ENCODE data around the gene TNS2. TPM values are rescaled to one million over a fixed set of nuclear protein-coding genes. Genes with fewer than 3 reads are reported as not detected.
"Not testable (repeated sequence)": the region's sequence is repeated elsewhere in the genome, so short reads cannot be mapped to it uniquely, and the experiment has no call there.

Gene TNS2
- total RNA-seq, 2 donors from 2014 or later, result 1.5 to 2.6 TPM

GRCh38 chr12:53091756-53092155 is 41.9 kb downstream of the TNS2 start:
- DNase-seq, result no peak
- H3K36me3 Mint-ChIP-seq (ENCODE audit: insufficient read depth in 2 of 2), result no peaks in the 10 kb centered on the region
- no peak overlapping the region for H3K27ac Mint-ChIP-seq
- peaks cover 13% of the 10 kb centered on the region for H3K27me3 Mint-ChIP-seq (ENCODE audit: low read depth)
- H3K4me3 Mint-ChIP-seq, result no peak overlapping the region
- peaks cover 13% of the 10 kb centered on the region for H3K4me1 Mint-ChIP-seq (ENCODE audit: low read depth)
- no peak for ATAC-seq (replicated peaks in 1 of 2)
- no peaks in the 10 kb centered on the region for H3K9me3 Mint-ChIP-seq

DNA sequence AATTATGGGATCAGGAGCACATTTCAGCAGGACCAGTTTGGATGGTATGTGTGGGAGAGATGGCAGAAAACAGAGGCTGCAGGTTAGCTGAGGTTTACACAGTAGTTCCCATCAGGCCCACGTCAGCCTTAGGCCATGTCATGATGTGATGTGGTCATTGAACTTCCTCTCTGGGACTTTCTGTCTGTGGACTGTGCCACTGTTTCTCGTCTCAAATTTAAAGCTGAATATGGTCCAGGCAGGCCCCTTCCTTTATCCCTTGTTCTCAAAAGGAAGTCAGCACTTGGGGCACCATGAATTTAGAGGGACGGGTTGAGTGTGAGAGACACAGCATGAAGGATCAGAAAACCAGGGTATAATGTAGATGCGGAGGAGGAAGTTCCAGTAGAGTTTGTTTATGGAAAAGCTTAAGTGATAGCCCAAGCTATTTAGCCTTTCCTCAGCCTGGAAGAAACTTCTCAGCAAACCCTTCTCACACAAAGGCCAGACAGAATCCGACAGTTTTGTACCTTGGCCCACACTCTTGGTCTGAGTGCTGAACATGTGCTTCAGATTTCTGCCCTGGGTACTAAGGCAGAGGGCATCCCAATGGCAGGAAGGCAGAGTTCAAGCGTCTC is 44.0 kb downstream of the TNS2 start:
- DNase-seq (no peak), ATAC-seq (replicated peaks in 1 of 2) (no peak)
- no peaks in the 10 kb centered on the region for H3K36me3 Mint-ChIP-seq (ENCODE audit: insufficient read depth in 2 of 2)
- H3K9me3 Mint-ChIP-seq, result no peaks in the 10 kb centered on the region
- H3K4me3 Mint-ChIP-seq, result no peak overlapping the region
- H3K27me3 Mint-ChIP-seq (ENCODE audit: low read depth), result peaks cover 15% of the 10 kb centered on the region
- peaks cover 29% of the 10 kb centered on the region for H3K4me1 Mint-ChIP-seq (ENCODE audit: low read depth)
- no peak overlapping the region for H3K27ac Mint-ChIP-seq

GRCh38 chr12:53094394-53094787 is 44.5 kb downstream of the TNS2 start:
- H3K27me3 Mint-ChIP-seq (ENCODE audit: low read depth), result peaks cover 15% of the 10 kb centered on the region
- no peak for ATAC-seq (replicated peaks in 1 of 2)
- no peak overlapping the region for H3K27ac Mint-ChIP-seq
- DNase-seq, result no peak
- H3K4me1 Mint-ChIP-seq (ENCODE audit: low read depth), result peaks cover 34% of the 10 kb centered on the region
- H3K4me3 Mint-ChIP-seq, result no peak overlapping the region
- no peaks in the 10 kb centered on the region for H3K9me3 Mint-ChIP-seq
- H3K36me3 Mint-ChIP-seq (ENCODE audit: insufficient read depth in 2 of 2), result no peaks in the 10 kb centered on the region

- H3K4me3 Mint-ChIP-seq; H3K27ac Mint-ChIP-seq; DNase-seq; H3K9me3 Mint-ChIP-seq; ATAC-seq (replicated peaks in 1 of 2); H3K36me3 Mint-ChIP-seq (ENCODE audit: insufficient read depth in 2 of 2): not testable (repeated sequence)
- Mint-ChIP-seq H3K4me1 (ENCODE audit: low read depth) (peaks cover 35% of the 10 kb centered on the region), H3K27me3 (ENCODE audit: low read depth) (peaks cover 15% of the 10 kb centered on the region)
Observed at GRCh38 chr12:53094796-53095595, 45.1 kb downstream of the TNS2 start.

GRCh38 chr12:53095596-53095895 is 45.7 kb downstream of the TNS2 start:
- ATAC-seq (replicated peaks in 1 of 2); DNase-seq; H3K9me3 Mint-ChIP-seq; H3K4me3 Mint-ChIP-seq; H3K27ac Mint-ChIP-seq; H3K36me3 Mint-ChIP-seq (ENCODE audit: insufficient read depth in 2 of 2): not testable (repeated sequence)
- H3K27me3 Mint-ChIP-seq (ENCODE audit: low read depth), result peaks cover 15% of the 10 kb centered on the region
- peaks cover 35% of the 10 kb centered on the region for H3K4me1 Mint-ChIP-seq (ENCODE audit: low read depth)

DNA sequence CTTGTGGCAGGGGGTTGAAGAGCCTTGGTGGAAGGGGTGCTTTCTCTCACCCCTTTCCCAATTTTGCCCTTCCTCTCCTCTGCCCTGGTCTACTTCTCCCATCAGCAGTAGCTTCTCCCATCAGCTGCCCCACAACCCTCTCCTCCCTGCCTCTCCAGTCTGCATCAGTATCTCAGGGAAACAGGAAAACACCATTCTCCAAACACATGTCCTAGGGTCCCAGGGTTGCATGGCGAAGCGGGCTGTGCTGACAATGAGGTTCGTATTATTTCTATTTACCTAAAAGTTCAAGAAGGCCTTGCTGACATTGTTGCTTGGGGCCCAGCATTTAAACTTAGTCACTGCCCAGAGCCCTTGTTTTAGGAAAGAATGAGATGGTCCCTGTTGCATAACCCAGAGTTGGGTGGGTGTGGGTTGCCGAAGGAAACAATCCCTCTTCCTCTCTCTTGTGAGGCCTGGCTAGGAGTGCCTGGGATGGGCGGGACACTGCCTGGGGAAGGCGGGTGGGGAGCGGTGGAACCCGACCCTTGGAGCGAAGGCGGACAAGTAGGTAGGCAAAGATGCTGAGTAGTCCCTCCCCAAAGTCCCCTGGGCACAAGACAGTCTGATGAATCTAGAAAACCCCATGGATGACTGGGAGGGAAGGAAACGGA is 46.4 kb downstream of the TNS2 start:
- peak overlapping the region; percentile 80 to 92 for H3K4me3 Mint-ChIP-seq
- H3K4me1 Mint-ChIP-seq (ENCODE audit: low read depth), result peaks cover 35% of the 10 kb centered on the region
- no peak overlapping the region for H3K27ac Mint-ChIP-seq

GRCh38 chr12:53096759-53097158 is 46.9 kb downstream of the TNS2 start:
- peak overlapping the region; percentile 64 for H3K27ac Mint-ChIP-seq
- no peaks in the 10 kb centered on the region for H3K9me3 Mint-ChIP-seq
- ATAC-seq (replicated peaks in 1 of 2), result no peak

More for the DNA sequence above, 46.4 kb downstream of the TNS2 start:
- Mint-ChIP-seq H3K27me3 (ENCODE audit: low read depth) (peaks cover 15% of the 10 kb centered on the region), H3K9me3 (no peaks in the 10 kb centered on the region), H3K36me3 (ENCODE audit: insufficient read depth in 2 of 2) (no peaks in the 10 kb centered on the region)
- no peak for DNase-seq
- no peak for ATAC-seq (replicated peaks in 1 of 2)

GRCh38 chr12:53097207-53097563 is 47.3 kb downstream of the TNS2 start:
- Mint-ChIP-seq H3K27ac (peak overlapping the region; percentile 64), H3K27me3 (ENCODE audit: low read depth) (peaks cover 15% of the 10 kb centered on the region), H3K9me3 (no peaks in the 10 kb centered on the region), H3K36me3 (ENCODE audit: insufficient read depth in 2 of 2) (no peaks in the 10 kb centered on the region), H3K4me1 (ENCODE audit: low read depth) (peaks cover 40% of the 10 kb centered on the region), H3K4me3 (peak overlapping the region; percentile 80 to 92)
- ATAC-seq (replicated peaks in 1 of 2) (no peak), DNase-seq (no peak)

More at GRCh38 chr12:53096759-53097158, 46.9 kb downstream of the TNS2 start:
- no peak for DNase-seq
- Mint-ChIP-seq H3K27me3 (ENCODE audit: low read depth) (peaks cover 15% of the 10 kb centered on the region), H3K4me3 (peak overlapping the region; percentile 80 to 92), H3K4me1 (ENCODE audit: low read depth) (peaks cover 36% of the 10 kb centered on the region), H3K36me3 (ENCODE audit: insufficient read depth in 2 of 2) (no peaks in the 10 kb centered on the region)

DNA sequence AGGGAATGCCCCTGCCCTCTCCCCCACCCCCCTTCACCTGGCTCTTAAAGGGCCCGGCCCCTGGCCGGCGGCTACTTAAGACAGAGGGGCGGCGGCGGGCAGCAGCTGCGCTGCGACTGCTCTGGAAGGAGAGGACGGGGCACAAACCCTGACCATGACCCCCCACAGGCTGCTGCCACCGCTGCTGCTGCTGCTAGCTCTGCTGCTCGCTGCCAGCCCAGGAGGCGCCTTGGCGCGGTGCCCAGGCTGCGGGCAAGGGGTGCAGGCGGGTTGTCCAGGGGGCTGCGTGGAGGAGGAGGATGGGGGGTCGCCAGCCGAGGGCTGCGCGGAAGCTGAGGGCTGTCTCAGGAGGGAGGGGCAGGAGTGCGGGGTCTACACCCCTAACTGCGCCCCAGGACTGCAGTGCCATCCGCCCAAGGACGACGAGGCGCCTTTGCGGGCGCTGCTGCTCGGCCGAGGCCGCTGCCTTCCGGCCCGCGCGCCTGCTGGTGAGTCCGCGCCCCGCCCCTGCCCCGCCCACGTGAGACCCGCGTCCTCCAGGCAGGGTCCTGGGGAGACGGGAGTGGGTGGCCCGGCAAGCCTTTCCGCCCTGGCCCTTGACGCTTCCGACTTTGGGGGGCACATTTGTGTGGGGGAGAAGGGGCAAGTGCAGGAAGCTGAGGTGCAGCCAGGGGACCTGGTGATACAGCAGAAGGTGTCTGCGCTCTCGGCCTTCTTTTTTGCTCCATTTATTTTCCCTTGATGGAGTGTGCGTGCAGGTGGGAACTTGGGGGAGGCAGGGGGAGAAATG is 47.9 kb downstream of the TNS2 start, which contains the start of gene IGFBP6:
TSS of gene IGFBP6 (plus strand) at position 104 of the 790 bp plus-strand sequence. CDS start at position 155, 51 bp downstream.
- Mint-ChIP-seq H3K36me3 (ENCODE audit: insufficient read depth in 2 of 2) (no peaks in the 10 kb centered on the region), H3K27me3 (ENCODE audit: low read depth) (peaks cover 15% of the 10 kb centered on the region), H3K4me3 (peak within 1 kb of the TSS; percentile 84 to 92), H3K4me1 (ENCODE audit: low read depth) (peaks cover 46% of the 10 kb centered on the region), H3K9me3 (no peaks in the 10 kb centered on the region), H3K27ac (peak within 1 kb of the TSS; percentile 73)
- DNase-seq (peak; percentile 77), ATAC-seq (replicated peaks in 1 of 2) (peak; percentile 80 to 84)

- peak overlapping the region; percentile 73 for H3K27ac Mint-ChIP-seq
- no peaks in the 10 kb centered on the region for H3K36me3 Mint-ChIP-seq (ENCODE audit: insufficient read depth in 2 of 2)
- H3K27me3 Mint-ChIP-seq (ENCODE audit: low read depth), result peaks cover 15% of the 10 kb centered on the region
- ATAC-seq (replicated peaks in 1 of 2), result peak; percentile 30 to 31
- peak; percentile 39 to 59 for DNase-seq
- H3K9me3 Mint-ChIP-seq, result no peaks in the 10 kb centered on the region
- H3K4me1 Mint-ChIP-seq (ENCODE audit: low read depth), result peaks cover 51% of the 10 kb centered on the region
- peak overlapping the region; percentile 84 to 92 for H3K4me3 Mint-ChIP-seq
Observed at GRCh38 chr12:53098354-53098981, 48.6 kb downstream of the TNS2 start.

DNA sequence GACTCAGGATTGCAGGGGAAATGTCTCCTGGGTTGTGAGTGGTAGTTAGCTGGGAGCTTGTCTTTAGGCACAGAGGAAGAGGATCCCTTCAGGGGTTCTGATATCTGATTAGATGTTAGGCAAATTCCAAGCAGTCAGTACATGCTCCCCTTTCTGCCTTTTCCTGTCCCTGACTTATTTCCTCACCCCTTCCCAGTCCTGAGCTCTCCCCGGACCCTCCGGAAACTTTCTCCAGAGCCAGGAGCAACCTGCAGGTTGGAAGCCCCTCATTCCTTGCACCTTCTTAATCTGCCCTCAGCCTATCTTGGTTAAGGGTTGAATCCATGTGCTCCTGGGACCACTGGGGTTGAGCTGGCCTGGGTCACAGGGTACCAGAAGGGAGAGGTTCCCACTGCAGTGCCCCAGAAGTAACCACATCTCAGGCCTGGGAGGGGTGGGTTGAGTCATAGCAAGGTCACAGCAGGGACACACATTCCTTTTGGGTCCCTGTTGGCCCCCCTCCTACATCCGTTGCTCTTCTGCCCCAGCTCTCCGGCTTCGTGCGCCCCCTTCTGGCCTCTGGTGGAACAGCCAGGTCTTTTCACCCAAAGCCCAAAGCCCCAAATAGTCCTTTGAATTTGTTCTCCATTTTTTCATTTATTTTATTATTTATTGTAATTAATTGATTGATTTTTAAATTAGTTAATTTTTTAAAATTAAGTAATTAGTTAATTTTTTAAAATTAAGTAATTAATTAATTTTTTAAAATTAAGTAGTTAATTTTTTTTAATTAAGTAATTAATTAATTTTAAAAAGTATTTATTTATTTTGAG is 49.4 kb downstream of the TNS2 start:
- H3K36me3 Mint-ChIP-seq (ENCODE audit: insufficient read depth in 2 of 2), result no peaks in the 10 kb centered on the region
- H3K4me1 Mint-ChIP-seq (ENCODE audit: low read depth), result peaks cover 51% of the 10 kb centered on the region
- DNase-seq (peak; percentile 91 to 92), ATAC-seq (replicated peaks in 1 of 2) (peak; percentile 59 to 69)
- H3K4me3 Mint-ChIP-seq, result peak overlapping the region; percentile 84 to 92
- no peaks in the 10 kb centered on the region for H3K9me3 Mint-ChIP-seq
- H3K27ac Mint-ChIP-seq, result no peak overlapping the region
- peaks cover 15% of the 10 kb centered on the region for H3K27me3 Mint-ChIP-seq (ENCODE audit: low read depth)

Measured in activated T-cell treated with anti-CD3 and anti-CD28 coated beads, Interleukin-2, amount 50 U/mL, for 72 hours (primary cell).